Left lung (tissue), 10 donors: Measurements from ENCODE around the gene CHD9. TPM values are rescaled to one million over a fixed set of nuclear protein-coding genes. Genes with fewer than 3 reads are reported as not detected.

Source experiments
- ATAC-seq: fragments of 200-7000 bp; cut with Tn5 transposase; one replicate; pipeline ENCODE4 v1.9.1; 2020; ENCODE audit warnings: moderate library complexity
- DNase-seq, 4 donors: peaks; one replicate each; pipeline ENCODE4 v3.0.0-alpha.2; 2013 to 2020
- H3K27ac ChIP-seq, 2 donors: fragments of 200-600 bp; sonication (generic) in 1 of 2; one replicate each; pipeline versions ENCODE4 v1.5.0 to v1.8.0; 2020 to 2021
- H3K27me3 ChIP-seq, 2 donors: fragments of 200-600 bp; sonication (generic) in 1 of 2; one replicate each; pipeline versions ENCODE4 v1.5.0 to v1.8.0; 2020 to 2021
- H3K36me3 ChIP-seq, 2 donors: fragments of 200-600 bp; sonication (generic) in 1 of 2; one replicate each; pipeline versions ENCODE4 v1.5.0 to v1.8.0; 2020 to 2021
- H3K4me1 ChIP-seq, 2 donors: fragments of 200-600 bp; one replicate each; pipeline ENCODE4 v1.8.0; 2021
- H3K4me3 ChIP-seq, 2 donors: fragments of 200-600 bp; sonication (generic) in 1 of 2; one replicate each; pipeline versions ENCODE4 v1.5.0 to v1.8.0; 2020 to 2021; ENCODE audit warnings: mild to moderate bottlenecking in 1 of 2
- H3K9me3 ChIP-seq, 2 donors: fragments of 200-600 bp; sonication (generic) in 1 of 2; one replicate each; pipeline versions ENCODE4 v1.5.0 to v1.8.0; 2020 to 2021
- intact Hi-C, 2 donors: fragments of 100-400 bp; cut with DNase I; formaldehyde crosslinking; loops; one replicate each; pipeline versions ENCODE4 v1.11.2 to v1.14.2; 2022
- polyA plus RNA-seq, 6 donors: library from polyadenylated mRNA; unstranded; fragments of 120-200 nt; gene quantifications; one replicate each; pipeline ENCODE4 v1.2.1, GENCODE V29; 2013; ENCODE audit not compliant: insufficient read length in 6 of 6
- total RNA-seq, 2 donors: library from RNA; stranded (reverse); fragmentation: NEBNext Ultra II Directional; extraction: Animal tissue kit (Norgen Biotek cat#: 25700); gene quantifications; one replicate each; pipeline ENCODE4 v1.2.1, GENCODE V29; 2021
- TF ChIP-seq, protein P1 (sequence below), 2 donors: fragments of 200-600 bp; sonication (generic) in 1 of 2; IDR thresholded peaks; one replicate each; pipeline versions ENCODE4 v1.5.0 to v1.8.0; 2021; ENCODE audit warnings: antibody characterized with exemption in 2 of 2
- donor health status: DM: no; HTN: yes; CAD: no.
- donor health status: DM: no; HTN: no; CAD: no.

CHD9 gene
- total and polyA plus RNA-seq, 8 donors = 65.6 to 88.0 (median 74.0) TPM

DNA sequence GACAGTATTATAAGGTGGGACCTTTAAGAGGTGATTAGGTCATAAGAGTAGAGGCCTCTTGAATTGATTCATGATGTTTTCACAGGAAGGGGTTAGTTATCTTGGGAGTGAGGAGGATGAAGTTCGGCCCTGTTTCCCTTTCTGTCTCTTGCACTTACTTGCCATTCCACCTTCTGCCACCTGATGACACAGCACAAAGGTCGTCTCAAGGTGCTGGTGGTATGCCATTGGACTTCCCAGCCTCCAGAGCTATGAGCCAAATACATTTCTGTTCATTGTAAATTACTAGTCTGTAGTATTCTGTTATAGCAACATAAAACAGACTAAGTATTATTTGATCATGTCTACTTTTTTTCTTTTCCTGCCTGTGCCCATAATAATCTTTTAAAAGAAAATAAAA, 23.5 kb downstream of the CHD9 start:
- Histone ChIP-seq H3K4me3 (no peak overlapping the region), H3K27ac (no peak overlapping the region), H3K27me3 (no peaks in the 10 kb centered on the region), H3K4me1 (peaks cover 2 to 16% of the 10 kb centered on the region in 2 donors), H3K9me3 (peaks cover 0 to 3% of the 10 kb centered on the region in 2 donors), H3K36me3 (no peaks in the 10 kb centered on the region)
- intact Hi-C loops = no loop called here
- DNase-seq (no peak), ATAC-seq (no peak)
- TF ChIP-seq, protein P1, sequence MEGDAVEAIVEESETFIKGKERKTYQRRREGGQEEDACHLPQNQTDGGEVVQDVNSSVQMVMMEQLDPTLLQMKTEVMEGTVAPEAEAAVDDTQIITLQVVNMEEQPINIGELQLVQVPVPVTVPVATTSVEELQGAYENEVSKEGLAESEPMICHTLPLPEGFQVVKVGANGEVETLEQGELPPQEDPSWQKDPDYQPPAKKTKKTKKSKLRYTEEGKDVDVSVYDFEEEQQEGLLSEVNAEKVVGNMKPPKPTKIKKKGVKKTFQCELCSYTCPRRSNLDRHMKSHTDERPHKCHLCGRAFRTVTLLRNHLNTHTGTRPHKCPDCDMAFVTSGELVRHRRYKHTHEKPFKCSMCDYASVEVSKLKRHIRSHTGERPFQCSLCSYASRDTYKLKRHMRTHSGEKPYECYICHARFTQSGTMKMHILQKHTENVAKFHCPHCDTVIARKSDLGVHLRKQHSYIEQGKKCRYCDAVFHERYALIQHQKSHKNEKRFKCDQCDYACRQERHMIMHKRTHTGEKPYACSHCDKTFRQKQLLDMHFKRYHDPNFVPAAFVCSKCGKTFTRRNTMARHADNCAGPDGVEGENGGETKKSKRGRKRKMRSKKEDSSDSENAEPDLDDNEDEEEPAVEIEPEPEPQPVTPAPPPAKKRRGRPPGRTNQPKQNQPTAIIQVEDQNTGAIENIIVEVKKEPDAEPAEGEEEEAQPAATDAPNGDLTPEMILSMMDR (IDR thresholded peaks at IDR 0.05) = no peak

DNA sequence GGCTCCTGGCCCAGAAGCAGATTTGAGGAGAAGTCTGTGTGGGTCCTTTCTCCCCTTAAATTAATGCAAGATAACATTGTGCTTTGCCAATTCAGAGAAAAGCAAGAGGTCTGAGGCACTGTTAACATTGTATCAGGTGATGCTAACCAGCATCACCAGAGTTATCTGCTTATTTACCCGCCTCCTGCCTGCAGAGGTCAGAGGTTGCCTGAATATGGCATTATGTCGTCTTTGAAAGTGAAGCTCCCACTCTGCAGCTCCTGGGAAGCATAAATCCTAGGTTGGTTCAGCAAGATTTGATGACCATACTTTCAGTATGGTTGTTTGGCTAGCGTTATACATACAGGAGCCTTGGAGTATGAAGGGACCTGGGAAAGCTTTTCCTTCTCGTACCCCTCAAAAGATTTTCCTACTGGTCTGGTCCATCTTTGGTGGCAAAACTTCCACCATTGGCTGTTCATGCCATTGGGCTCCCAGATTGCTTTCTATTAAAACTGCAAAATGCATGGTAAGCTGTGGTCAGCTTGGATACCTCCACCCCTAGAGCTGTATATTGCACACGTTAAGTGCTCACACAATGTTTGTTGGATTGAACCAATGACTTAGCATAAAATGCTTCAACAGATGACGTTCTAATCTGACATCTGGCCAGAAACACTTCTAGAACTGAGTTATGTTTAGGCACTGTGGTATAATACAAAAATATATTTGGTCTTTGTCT, 24.1 kb downstream of the CHD9 start:
- H3K27me3 ChIP-seq = no peaks in the 10 kb centered on the region
- ATAC-seq = no peak
- H3K4me1 ChIP-seq = peaks cover 2 to 18% of the 10 kb centered on the region in 2 donors
- no peak overlapping the region for H3K27ac ChIP-seq
- peaks cover 0 to 3% of the 10 kb centered on the region in 2 donors for H3K9me3 ChIP-seq
- no peak overlapping the region for H3K4me3 ChIP-seq
- TF ChIP-seq, protein P1 (IDR thresholded peaks at IDR 0.05) = no peak
- H3K36me3 ChIP-seq = no peaks in the 10 kb centered on the region
- intact Hi-C loops = no loop called here
- no peak for DNase-seq

DNA sequence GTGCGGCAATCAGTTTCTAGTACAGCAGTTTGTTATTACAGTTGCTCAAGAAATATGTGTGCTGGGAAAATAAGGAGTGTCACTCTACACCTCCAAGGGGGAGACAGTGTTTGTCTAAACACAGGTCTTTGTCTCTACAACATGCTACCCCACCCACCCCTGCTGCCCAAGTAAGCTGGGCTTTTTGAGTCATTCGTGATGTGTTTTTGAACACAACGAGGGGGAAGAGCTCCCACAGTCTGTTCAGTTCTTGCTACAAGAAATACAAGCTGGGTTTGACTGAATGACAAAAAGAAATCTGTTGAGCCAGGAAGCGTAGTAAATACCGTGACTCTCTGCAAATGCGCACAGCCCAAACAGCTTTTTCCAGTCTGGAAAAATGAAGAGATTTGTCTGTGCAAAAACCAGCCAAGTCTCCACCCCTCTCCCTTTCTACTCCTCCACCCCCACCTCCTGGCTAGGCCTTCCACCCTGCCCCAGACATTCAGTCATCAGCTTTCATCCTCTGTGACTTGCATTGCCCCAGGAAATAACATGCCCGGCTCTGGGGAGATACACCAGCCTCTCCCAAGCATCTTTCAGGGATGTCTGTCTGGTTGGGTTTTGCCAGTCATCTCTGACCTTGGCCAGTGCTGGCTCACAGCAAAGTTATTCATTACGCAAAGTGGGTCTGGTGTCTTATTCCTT, 25.7 kb downstream of the CHD9 start:
- intact Hi-C loops = no loop called here
- Histone ChIP-seq H3K36me3 (no peaks in the 10 kb centered on the region), H3K4me1 (peaks cover 14 to 32% of the 10 kb centered on the region in 2 donors), H3K4me3 (no peak overlapping the region), H3K27ac (peak overlapping the region; percentile 53 to 72), H3K9me3 (no peaks in the 10 kb centered on the region), H3K27me3 (no peaks in the 10 kb centered on the region)
- DNase-seq (peak in 2 of 4 donors; percentile 73 to 86), ATAC-seq (peak; percentile 55)
- TF ChIP-seq, protein P1 (IDR thresholded peaks at IDR 0.05) = no peak

DNA sequence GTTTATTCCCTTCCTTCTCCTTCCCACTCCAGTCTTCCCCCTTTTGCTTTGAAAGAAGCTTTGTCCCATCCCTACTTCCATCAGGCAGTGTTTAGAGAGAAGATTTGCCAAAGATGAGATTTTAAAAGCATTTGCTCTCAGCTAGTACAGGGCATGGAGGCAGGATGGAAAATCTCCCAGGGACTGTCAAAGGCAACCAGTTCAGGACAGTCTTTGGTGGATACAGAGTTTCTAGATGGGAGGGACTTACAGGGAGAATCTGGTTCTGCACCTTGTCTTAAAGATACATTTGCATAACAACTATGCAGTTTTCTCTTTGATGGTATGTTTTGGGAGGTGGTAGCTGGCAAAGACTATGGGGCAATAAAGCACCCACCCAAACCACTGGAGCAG, 26.2 kb downstream of the CHD9 start:
- TF ChIP-seq, protein P1 (IDR thresholded peaks at IDR 0.05) = no peak
- H3K27ac ChIP-seq = peak overlapping the region; percentile 53 to 72
- no peak overlapping the region for H3K4me3 ChIP-seq
- no peaks in the 10 kb centered on the region for H3K27me3 ChIP-seq
- no peaks in the 10 kb centered on the region for H3K36me3 ChIP-seq
- peaks cover 19 to 38% of the 10 kb centered on the region in 2 donors for H3K4me1 ChIP-seq
- DNase-seq (no peak), ATAC-seq (no peak)
- intact Hi-C loops = no loop called here
- no peaks in the 10 kb centered on the region for H3K9me3 ChIP-seq

DNA sequence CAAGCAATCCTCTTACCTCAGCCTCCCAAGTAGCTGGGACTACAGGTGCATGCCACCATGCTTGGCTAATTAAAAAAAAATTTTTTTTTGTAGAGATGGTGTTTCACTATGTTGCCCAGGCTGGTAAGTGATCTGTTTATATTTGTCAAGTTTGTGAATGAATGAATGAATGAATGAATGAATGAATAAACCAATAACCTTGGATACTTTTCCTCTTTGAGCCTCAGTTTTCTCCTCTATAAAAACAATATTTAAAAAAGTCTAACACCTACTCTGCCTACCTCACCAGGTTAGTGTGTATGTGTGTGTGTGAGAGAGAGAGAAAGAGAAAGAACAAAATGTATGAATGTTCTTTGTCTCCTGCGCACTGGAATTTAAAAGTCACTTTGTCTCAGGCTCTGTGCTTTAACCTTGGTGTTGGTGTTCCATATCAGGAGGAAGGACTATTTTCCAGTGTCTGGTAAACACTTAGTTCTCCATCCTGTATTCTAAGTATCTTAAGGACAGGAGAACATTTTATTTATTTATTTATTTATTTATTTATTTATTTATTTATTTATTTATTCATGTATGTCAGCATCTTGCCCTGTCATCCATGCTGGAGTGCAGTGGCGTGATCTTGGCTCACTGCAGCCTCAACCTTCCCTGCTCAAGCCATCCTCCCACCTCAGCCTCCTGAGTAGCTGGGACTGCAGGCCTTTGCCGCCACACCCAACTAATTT, 27.1 kb downstream of the CHD9 start:
- DNase-seq (no peak), ATAC-seq (no peak)
- TF ChIP-seq, protein P1 (IDR thresholded peaks at IDR 0.05) = no peak
- intact Hi-C loops = no loop called here
- Histone ChIP-seq H3K9me3 (no peaks in the 10 kb centered on the region), H3K4me3 (no peak overlapping the region), H3K27ac (peak overlapping the region in 1 of 2 donors; percentile 72), H3K27me3 (no peaks in the 10 kb centered on the region), H3K4me1 (peaks cover 27 to 45% of the 10 kb centered on the region in 2 donors), H3K36me3 (no peaks in the 10 kb centered on the region)
